Natural killer cell treated with Interleukin-12 subunit alpha and Interleukin-12 subunit beta and Interleukin-15 and Interleukin-18, amount 100 ng/mL, for 72 hours (primary cell): Measurements from ENCODE around the gene APC2. TPM values are rescaled to one million over a fixed set of nuclear protein-coding genes. Genes with fewer than 3 reads are reported as not detected.

Experiments
- ATAC-seq, 2 donors: fragments of 150-1000 bp; cut with Tn5 transposase in 1 of 2; sonication (Bioruptor Pico), chemical (Tn5 transposase) in 1 of 2; 2 replicates each; pipeline ENCODE4 v1.10.0; 2021
- DNase-seq: peaks from one replicate; pipeline ENCODE4 v3.0.0; 2022; ENCODE audit warnings: low spot score
- H3K27ac Mint-ChIP-seq, 2 donors: 1 replicate in 1 of 2; 2 replicates in 1 of 2; pipeline ENCODE4 v1.8.0; 2022; ENCODE audit warnings: mixed read lengths in 2 of 2, mild to moderate bottlenecking in 1 of 2, moderate library complexity in 1 of 2
- H3K27me3 Mint-ChIP-seq, 2 donors: 1 replicate in 1 of 2; 2 replicates in 1 of 2; pipeline ENCODE4 v1.8.0; 2022; ENCODE audit warnings: mixed read lengths in 2 of 2
- H3K36me3 Mint-ChIP-seq: one replicate; pipeline ENCODE4 v1.8.0; 2022; ENCODE audit warnings: mixed read lengths
- H3K4me1 Mint-ChIP-seq, 2 donors: 1 replicate in 1 of 2; 2 replicates in 1 of 2; pipeline ENCODE4 v1.8.0; 2022; ENCODE audit warnings: low read depth in 2 of 2, mixed read lengths in 2 of 2, mild to moderate bottlenecking in 1 of 2
- H3K4me3 Mint-ChIP-seq: one replicate; pipeline ENCODE4 v1.8.0; 2022; ENCODE audit warnings: mixed read lengths
- H3K9me3 Mint-ChIP-seq: 2 replicates; pipeline ENCODE4 v1.8.0; 2022; ENCODE audit warnings: mixed read lengths
- total RNA-seq, 2 donors: library from RNA; stranded (reverse); gene quantifications; one replicate each; pipeline ENCODE4 v1.2.3, GENCODE V29; 2022

Gene APC2
- total RNA-seq, 2 donors from 2014 or later, result 0.05 to 0.17 TPM

DNA sequence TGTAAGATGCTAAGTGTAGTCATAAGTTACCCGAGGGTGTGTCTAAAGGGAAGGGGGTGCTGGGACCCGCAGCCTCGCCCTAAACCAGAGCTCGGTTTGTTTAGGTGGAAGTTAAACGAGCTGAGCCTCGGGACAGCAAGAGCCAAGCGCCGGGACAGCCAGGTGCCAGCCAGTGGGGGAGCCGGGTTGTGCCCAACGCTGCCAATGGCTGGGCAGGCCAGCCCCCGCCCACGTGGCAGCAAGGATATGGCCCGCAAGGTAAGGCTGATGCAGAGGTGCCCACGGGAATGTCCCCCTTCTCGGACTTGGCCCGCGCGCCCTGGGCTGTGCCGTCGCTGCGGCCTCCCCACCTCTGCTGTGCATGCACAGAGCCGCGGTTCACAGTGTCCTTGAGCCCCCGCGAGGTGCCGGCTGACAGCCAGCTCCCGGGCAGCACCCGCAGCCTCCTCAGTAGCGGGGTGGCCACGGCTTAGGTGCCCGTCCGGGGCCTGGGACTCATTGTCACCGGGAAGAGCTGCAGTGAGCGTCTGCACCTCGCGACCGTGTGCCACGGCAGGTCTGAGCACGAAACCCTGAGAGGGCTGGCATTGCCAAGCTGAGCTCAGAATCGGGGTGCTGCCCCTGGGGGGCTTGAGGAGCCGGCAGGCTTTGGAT lies 21.1 kb upstream of the APC2 start:
- Mint-ChIP-seq H3K36me3 (no peaks in the 10 kb centered on the region), H3K27me3 (no peaks in the 10 kb centered on the region), H3K4me3 (no peak overlapping the region), H3K27ac (no peak overlapping the region), H3K4me1 (peaks cover 0 to 4% of the 10 kb centered on the region in 2 donors), H3K9me3 (no peaks in the 10 kb centered on the region)
- ATAC-seq (no peak), DNase-seq (no peak)

GRCh38 chr19:1429750-1430149 lies 20.2 kb upstream of the APC2 start:
- Mint-ChIP-seq H3K4me1 (peaks cover 0 to 4% of the 10 kb centered on the region in 2 donors), H3K4me3 (no peak overlapping the region), H3K27ac (no peak overlapping the region), H3K36me3 (no peaks in the 10 kb centered on the region), H3K9me3 (no peaks in the 10 kb centered on the region), H3K27me3 (no peaks in the 10 kb centered on the region)
- DNase-seq, result no peak
- ATAC-seq, result no peak

DNA sequence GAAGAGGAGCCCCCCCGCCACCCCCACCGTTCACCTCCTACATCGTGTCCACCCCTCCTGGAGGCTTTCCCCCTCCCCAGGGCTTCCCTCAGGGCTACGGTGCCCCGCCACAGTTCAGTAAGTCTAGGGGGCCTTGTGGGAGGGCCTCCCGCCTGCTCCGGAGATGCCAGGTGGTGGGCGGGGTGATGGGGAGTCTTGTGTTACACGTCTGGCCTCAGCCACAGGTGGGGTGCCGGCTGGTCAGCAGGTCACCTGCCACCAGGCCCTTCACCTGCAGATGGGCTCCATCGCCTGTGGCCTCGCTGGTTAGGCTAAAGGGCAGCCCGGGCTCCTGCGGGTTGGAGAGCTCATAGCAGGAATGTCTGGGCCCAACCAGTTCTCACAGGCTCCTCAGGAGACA lies 19.7 kb upstream of the APC2 start:
- no peaks in the 10 kb centered on the region for H3K36me3 Mint-ChIP-seq
- H3K4me1 Mint-ChIP-seq, result peaks cover 0 to under 1% of the 10 kb centered on the region in 2 donors
- H3K27me3 Mint-ChIP-seq, result no peaks in the 10 kb centered on the region
- no peak overlapping the region for H3K4me3 Mint-ChIP-seq
- H3K27ac Mint-ChIP-seq, result no peak overlapping the region
- no peaks in the 10 kb centered on the region for H3K9me3 Mint-ChIP-seq
- ATAC-seq (no peak), DNase-seq (no peak)

DNA sequence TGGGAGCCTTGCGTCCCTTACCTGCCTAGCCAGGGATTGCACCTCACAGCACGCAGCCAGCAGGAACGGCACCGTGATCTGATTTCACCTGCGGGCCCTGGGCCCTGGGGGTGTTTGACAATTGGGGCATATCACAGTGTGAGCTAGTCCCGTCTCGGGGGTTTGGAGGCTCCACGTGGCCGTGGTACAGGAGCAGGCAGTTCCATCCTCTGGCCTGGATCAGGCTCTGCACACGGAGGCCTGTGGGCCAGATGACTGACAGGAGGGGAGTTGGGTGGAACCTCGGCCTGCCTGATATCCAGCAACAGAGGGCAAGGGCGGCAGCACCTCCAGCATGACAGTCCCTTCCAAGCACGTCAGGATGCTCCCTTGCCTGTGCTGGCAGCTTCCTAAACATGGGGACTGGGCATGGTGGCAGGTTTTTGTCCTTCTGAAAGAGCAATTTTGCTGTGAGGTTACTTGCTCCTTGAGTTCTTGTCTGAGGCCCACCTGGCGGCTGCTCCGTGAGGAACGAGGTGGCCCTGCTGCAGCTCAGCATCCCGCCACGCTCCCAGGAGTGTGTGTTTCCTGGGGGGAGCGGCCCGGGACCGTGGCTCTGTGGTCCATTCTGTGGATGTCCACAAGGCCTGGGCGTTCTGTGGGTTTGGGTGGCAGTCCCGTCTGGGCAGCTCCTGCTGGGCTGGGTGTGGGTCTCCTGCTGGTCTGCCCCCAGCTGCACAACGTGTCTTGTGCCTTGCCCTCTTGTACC lies 18.0 kb upstream of the APC2 start:
- Mint-ChIP-seq H3K36me3 (no peaks in the 10 kb centered on the region), H3K9me3 (no peaks in the 10 kb centered on the region), H3K27ac (no peak overlapping the region), H3K27me3 (no peaks in the 10 kb centered on the region), H3K4me3 (no peak overlapping the region), H3K4me1 (peaks cover 0 to 3% of the 10 kb centered on the region in 2 donors)
- DNase-seq (no peak), ATAC-seq (no peak)

- H3K36me3 Mint-ChIP-seq, result no peaks in the 10 kb centered on the region
These were observed 17.4 kb upstream of the APC2 start for GRCh38 chr19:1432507-1432887.

GRCh38 chr19:1433119-1434039 lies 16.5 kb upstream of the APC2 start:
- DNase-seq, result no peak
- Mint-ChIP-seq H3K27ac (no peak overlapping the region), H3K4me1 (peaks cover 0 to 6% of the 10 kb centered on the region in 2 donors), H3K9me3 (no peaks in the 10 kb centered on the region), H3K27me3 (no peaks in the 10 kb centered on the region), H3K4me3 (no peak overlapping the region), H3K36me3 (no peaks in the 10 kb centered on the region)
- ATAC-seq, result peak in 1 of 2 donors; percentile 18

More at GRCh38 chr19:1432507-1432887, 17.4 kb upstream of the APC2 start:
- no peak overlapping the region for H3K27ac Mint-ChIP-seq
- ATAC-seq, result no peak
- H3K4me1 Mint-ChIP-seq, result peaks cover 0 to 3% of the 10 kb centered on the region in 2 donors
- no peak overlapping the region for H3K4me3 Mint-ChIP-seq
- no peak for DNase-seq
- no peaks in the 10 kb centered on the region for H3K9me3 Mint-ChIP-seq
- H3K27me3 Mint-ChIP-seq, result no peaks in the 10 kb centered on the region

GRCh38 chr19:1434040-1434366 lies 15.9 kb upstream of the APC2 start:
- no peak for DNase-seq
- no peak overlapping the region for H3K27ac Mint-ChIP-seq
- H3K9me3 Mint-ChIP-seq, result no peaks in the 10 kb centered on the region
- peaks cover 0 to 6% of the 10 kb centered on the region in 2 donors for H3K4me1 Mint-ChIP-seq
- no peak for ATAC-seq
- H3K27me3 Mint-ChIP-seq, result no peaks in the 10 kb centered on the region
- H3K36me3 Mint-ChIP-seq, result no peaks in the 10 kb centered on the region
- H3K4me3 Mint-ChIP-seq, result no peak overlapping the region

DNA sequence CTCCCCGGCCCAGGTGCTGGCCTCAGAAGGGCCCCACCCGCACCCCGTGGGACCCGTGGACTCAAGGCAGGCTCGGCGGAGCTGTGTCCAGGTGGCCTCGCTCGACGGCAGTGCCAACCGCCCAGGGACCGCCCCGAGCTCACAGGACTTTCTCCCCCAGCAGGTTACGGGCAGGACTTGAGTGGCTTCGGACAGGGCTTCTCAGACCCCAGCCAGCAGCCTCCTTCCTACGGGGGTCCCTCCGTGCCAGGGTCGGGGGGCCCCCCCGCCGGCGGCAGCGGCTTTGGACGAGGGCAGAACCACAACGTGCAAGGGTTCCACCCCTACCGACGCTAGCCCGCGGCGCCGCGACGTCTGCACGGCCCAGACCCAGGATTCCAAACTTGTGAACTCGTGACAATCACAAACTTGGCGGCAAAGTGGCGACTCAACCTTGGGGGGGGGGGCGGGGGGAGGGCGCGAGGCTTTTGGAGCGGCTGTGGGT lies 15.3 kb upstream of the APC2 start:
- no peak overlapping the region for H3K4me3 Mint-ChIP-seq
- no peak overlapping the region for H3K27ac Mint-ChIP-seq
- H3K36me3 Mint-ChIP-seq, result no peaks in the 10 kb centered on the region
- DNase-seq (no peak), ATAC-seq (no peak)
- no peaks in the 10 kb centered on the region for H3K9me3 Mint-ChIP-seq
- peaks cover 0 to 9% of the 10 kb centered on the region in 2 donors for H3K4me1 Mint-ChIP-seq
- H3K27me3 Mint-ChIP-seq, result no peaks in the 10 kb centered on the region

GRCh38 chr19:1435378-1435989 lies 14.4 kb upstream of the APC2 start:
- no peak for ATAC-seq
- DNase-seq, result no peak
- Mint-ChIP-seq H3K4me1 (peaks cover 0 to 14% of the 10 kb centered on the region in 2 donors), H3K27ac (no peak overlapping the region), H3K4me3 (no peak overlapping the region), H3K27me3 (no peaks in the 10 kb centered on the region), H3K36me3 (no peaks in the 10 kb centered on the region), H3K9me3 (no peaks in the 10 kb centered on the region)

DNA sequence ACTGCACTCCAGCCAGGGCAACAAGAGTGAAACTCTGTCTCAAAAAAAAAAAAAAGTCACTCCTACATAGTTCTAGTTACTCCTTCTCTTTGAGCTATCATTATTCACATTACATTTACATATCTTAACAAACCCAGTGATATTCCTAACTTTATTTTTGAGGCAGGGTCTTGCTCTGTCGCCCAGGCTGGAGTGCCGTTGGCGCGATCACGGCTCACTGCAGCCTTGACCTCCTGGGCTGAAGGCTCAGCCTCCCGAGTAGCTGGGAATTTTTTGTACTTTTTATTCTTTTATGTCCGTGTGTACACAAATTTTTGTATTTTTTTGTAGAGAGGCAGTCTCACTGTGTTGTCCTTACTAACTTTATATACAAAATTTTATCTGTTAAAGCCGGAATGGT lies 12.3 kb upstream of the APC2 start:
- no peaks in the 10 kb centered on the region for H3K36me3 Mint-ChIP-seq
- H3K27ac Mint-ChIP-seq, result peak overlapping the region; percentile 95 to 98
- peak overlapping the region; percentile 91 for H3K4me3 Mint-ChIP-seq
- no peaks in the 10 kb centered on the region for H3K27me3 Mint-ChIP-seq
- ATAC-seq, result no peak
- DNase-seq, result no peak
- H3K9me3 Mint-ChIP-seq, result no peaks in the 10 kb centered on the region
- peaks cover 8 to 22% of the 10 kb centered on the region in 2 donors for H3K4me1 Mint-ChIP-seq

DNA sequence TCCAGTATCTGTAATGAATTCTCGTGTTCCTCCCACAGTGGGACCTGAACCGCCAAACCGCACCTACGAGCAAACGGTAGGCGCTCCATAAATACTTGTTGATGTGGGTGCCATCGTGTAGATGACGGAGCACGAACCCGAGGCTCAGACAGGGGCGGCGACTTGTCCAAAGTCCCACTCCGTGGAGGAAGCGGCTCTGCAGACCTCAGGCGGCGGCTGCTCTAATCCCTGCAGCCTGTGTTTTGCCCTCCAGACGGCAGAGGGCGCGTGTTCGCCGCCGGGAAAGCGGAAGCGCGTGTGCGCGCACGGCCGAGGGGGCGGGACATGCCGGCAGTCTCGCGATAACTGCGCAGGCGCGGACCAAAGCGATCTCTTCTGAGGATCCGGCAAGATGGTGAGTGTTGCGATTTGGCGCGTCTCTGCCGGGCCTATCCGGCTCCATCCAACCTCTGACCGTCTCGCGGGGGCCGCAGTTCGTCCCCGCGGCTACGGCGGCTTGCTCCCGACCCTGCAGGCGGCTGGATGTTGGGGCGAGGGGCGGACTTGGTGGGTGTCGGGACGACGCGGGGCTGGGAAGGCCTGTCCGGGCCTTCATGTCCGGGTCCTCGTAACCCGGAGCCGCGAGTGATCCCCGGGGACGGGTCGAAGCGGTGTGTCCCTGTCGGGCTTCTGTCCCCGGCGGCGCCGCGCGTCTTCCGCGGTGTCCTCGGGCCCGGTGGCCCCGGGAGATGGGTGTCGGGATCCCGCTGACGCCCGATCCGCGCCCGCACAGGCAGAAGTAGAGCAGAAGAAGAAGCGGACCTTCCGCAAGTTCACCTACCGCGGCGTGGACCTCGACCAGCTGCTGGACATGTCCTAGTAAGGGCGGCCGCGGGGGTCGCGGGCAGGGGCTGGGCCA lies 11.6 kb upstream of the APC2 start, which contains the start of gene RPS15:
TSS of gene RPS15 (plus strand) at position 362 of the 898 bp plus-strand sequence. CDS start at position 392, 30 bp downstream.
- ATAC-seq (peak; percentile 92 to 94), DNase-seq (peak; percentile 96)
- Mint-ChIP-seq H3K36me3 (no peaks in the 10 kb centered on the region), H3K4me3 (peak within 1 kb of the TSS; percentile 91), H3K27ac (peak within 1 kb of the TSS; percentile 95 to 98), H3K9me3 (no peaks in the 10 kb centered on the region), H3K27me3 (no peaks in the 10 kb centered on the region), H3K4me1 (peaks cover 8 to 22% of the 10 kb centered on the region in 2 donors)

DNA sequence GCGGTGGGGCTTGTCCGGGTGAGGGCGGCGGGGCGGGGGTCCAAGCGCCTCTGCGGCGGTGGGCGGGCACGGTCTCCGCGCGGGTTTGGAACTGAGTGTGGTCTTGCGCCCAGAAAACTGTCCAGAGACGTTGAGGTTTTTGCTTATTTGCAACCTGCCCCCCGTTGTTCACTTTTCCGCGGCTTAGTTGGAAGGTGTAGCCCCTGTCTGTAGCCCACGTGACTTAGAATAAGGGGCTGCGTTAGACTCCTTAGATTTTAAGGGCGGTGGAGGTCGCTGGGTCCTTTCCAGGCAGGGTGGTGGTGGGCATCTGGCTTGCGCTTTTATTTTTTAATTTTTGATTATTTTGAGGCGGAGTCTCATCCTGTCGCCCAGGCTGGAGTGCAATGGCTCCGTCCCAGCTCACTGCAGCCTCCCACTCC lies 11.0 kb upstream of the APC2 start:
- ATAC-seq (no peak), DNase-seq (no peak)
- no peaks in the 10 kb centered on the region for H3K27me3 Mint-ChIP-seq
- H3K4me3 Mint-ChIP-seq, result peak overlapping the region; percentile 91
- H3K27ac Mint-ChIP-seq, result peak overlapping the region; percentile 95 to 98
- H3K9me3 Mint-ChIP-seq, result no peaks in the 10 kb centered on the region
- H3K36me3 Mint-ChIP-seq, result no peaks in the 10 kb centered on the region
- peaks cover 8 to 22% of the 10 kb centered on the region in 2 donors for H3K4me1 Mint-ChIP-seq
